DOHH2 (cell line): ENCODE results near the gene NKAIN2.

Experiments
- H3F3A ChIP-seq: fragments of 200-600 bp; sonication (generic), shearing (Covaris generic); 2 replicates; pipeline ENCODE4 v1.6.0; 2016; ENCODE audit warnings: antibody characterized with exemption, mild to moderate bottlenecking; ENCODE audit not compliant: control insufficient read depth, insufficient read depth
- H3K27ac ChIP-seq: fragments of 200-600 bp; sonication (generic); 2 replicates; pipeline ENCODE4 v1.5.1; 2014; ENCODE audit warnings: low read depth, mild to moderate bottlenecking, low read length, moderate library complexity
- H3K27me3 ChIP-seq: fragments of 200-600 bp; sonication (generic); 2 replicates; pipeline ENCODE4 v1.6.1; 2014; ENCODE audit warnings: mild to moderate bottlenecking, low read length, mixed read lengths; ENCODE audit not compliant: control insufficient read depth
- H3K36me3 ChIP-seq: fragments of 200-600 bp; sonication (generic); 2 replicates; pipeline ENCODE4 v1.6.1; 2014; ENCODE audit warnings: mild to moderate bottlenecking, low read length, moderate library complexity, mixed read lengths; ENCODE audit not compliant: control insufficient read depth
- H3K4me1 ChIP-seq: fragments of 200-600 bp; sonication (generic); 2 replicates; pipeline ENCODE4 v1.6.1; 2014; ENCODE audit warnings: mild to moderate bottlenecking, low read length, mixed read lengths; ENCODE audit not compliant: control insufficient read depth
- H3K4me2 ChIP-seq: fragments of 200-600 bp; sonication (generic); 2 replicates; pipeline ENCODE4 v1.6.0; 2014; ENCODE audit warnings: mild to moderate bottlenecking, low read length, moderate library complexity
- H3K4me3 ChIP-seq: fragments of 200-600 bp; sonication (generic); 2 replicates; pipeline ENCODE4 v1.5.1; 2014; ENCODE audit warnings: mild to moderate bottlenecking, low read length, mixed read lengths
- H3K79me2 ChIP-seq: fragments of 200-600 bp; sonication (generic); 2 replicates; pipeline ENCODE4 v1.6.1; 2014; ENCODE audit warnings: mild to moderate bottlenecking, low read length, mixed read lengths; ENCODE audit not compliant: control insufficient read depth
- H3K9me2 ChIP-seq: fragments of 200-600 bp; sonication (generic); replicated peaks from 2 replicates; pipeline ENCODE4 v1.6.1; 2014; ENCODE audit warnings: mild to moderate bottlenecking, low read length, mixed read lengths; ENCODE audit not compliant: control insufficient read depth
- H3K9me3 ChIP-seq: fragments of 200-600 bp; sonication (generic); 2 replicates; pipeline ENCODE4 v1.6.1; 2014; ENCODE audit warnings: antibody characterized with exemption, low read length, mixed read lengths; ENCODE audit not compliant: control insufficient read depth, insufficient read depth
- H4K20me1 ChIP-seq: fragments of 200-600 bp; sonication (generic); 2 replicates; pipeline ENCODE4 v1.6.0; 2014; ENCODE audit warnings: low read depth, mild to moderate bottlenecking, antibody characterized with exemption, low read length, moderate library complexity; ENCODE audit not compliant: control insufficient read depth, insufficient read depth
- EZH2phosphoT487 ChIP-seq: fragments of 200-600 bp; sonication (generic); IDR thresholded peaks from 2 replicates; pipeline ENCODE4 v1.6.1; 2017; ENCODE audit warnings: borderline replicate concordance, mild to moderate bottlenecking, antibody characterized with exemption, low read length, moderate library complexity, mixed read lengths
- TF ChIP-seq, protein P1 (sequence below): fragments of 200-600 bp; sonication (generic); IDR thresholded peaks from one replicate; pipeline ENCODE4 v1.5.1; 2014; ENCODE audit warnings: antibody characterized with exemption, mild to moderate bottlenecking, low read depth, low read length; ENCODE audit not compliant: poor library complexity, severe bottlenecking

NKAIN2 gene

DNA sequence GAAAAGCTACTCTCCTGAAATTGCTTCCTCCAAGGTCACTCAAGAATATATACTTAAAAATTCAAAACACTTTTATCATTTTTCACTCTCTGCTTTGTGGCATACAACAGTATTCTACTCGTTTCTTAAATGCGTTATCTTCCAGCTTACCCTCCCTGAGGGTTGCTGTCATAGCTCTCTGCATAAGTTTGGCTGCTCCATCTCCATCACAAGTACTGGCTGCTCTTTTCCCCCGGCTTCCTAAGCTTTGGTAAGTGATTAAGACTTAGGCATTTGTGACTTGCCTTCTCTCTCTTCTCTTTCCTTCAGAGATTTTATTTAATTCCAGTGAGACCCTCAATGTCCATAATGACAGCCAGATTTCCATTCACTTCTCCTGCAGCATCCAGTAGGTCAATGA, 128.3 kb downstream of the NKAIN2 start:
- Histone ChIP-seq H3K27ac (no peak overlapping the region), H3K9me2 (no peaks in the 10 kb centered on the region), H3K9me3 (no peaks in the 10 kb centered on the region), H3K79me2 (no peaks in the 10 kb centered on the region), H4K20me1 (no peaks in the 10 kb centered on the region), H3K4me1 (no peaks in the 10 kb centered on the region), H3K4me3 (no peak overlapping the region), H3F3A (no peaks in the 10 kb centered on the region), H3K36me3 (no peaks in the 10 kb centered on the region), H3K27me3 (no peaks in the 10 kb centered on the region), H3K4me2 (no peak overlapping the region)
- no peak for TF ChIP-seq EZH2phosphoT487
- TF ChIP-seq, protein P1, sequence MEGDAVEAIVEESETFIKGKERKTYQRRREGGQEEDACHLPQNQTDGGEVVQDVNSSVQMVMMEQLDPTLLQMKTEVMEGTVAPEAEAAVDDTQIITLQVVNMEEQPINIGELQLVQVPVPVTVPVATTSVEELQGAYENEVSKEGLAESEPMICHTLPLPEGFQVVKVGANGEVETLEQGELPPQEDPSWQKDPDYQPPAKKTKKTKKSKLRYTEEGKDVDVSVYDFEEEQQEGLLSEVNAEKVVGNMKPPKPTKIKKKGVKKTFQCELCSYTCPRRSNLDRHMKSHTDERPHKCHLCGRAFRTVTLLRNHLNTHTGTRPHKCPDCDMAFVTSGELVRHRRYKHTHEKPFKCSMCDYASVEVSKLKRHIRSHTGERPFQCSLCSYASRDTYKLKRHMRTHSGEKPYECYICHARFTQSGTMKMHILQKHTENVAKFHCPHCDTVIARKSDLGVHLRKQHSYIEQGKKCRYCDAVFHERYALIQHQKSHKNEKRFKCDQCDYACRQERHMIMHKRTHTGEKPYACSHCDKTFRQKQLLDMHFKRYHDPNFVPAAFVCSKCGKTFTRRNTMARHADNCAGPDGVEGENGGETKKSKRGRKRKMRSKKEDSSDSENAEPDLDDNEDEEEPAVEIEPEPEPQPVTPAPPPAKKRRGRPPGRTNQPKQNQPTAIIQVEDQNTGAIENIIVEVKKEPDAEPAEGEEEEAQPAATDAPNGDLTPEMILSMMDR: no peak

DNA sequence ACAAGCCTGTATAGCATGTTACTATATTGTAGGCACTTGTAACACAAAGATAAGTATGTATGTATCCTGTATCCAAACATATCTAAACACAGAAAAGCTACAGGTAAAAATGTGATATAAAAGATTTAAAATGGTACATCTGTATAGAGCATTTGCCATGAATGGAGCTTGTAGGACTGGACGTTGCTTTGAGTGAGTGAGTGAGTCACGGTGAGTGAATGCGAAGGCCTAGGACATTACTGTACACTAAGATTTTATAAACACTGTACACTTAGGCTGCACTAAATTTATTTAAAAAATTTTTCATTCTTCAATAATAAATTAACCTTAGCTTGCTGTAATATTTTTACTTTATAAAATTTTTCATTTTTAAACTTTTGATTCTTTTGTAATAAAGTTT, 136.9 kb downstream of the NKAIN2 start:
- Histone ChIP-seq H3K27me3 (no peaks in the 10 kb centered on the region), H3K4me3 (no peak overlapping the region), H3K4me1 (no peaks in the 10 kb centered on the region)

DNA sequence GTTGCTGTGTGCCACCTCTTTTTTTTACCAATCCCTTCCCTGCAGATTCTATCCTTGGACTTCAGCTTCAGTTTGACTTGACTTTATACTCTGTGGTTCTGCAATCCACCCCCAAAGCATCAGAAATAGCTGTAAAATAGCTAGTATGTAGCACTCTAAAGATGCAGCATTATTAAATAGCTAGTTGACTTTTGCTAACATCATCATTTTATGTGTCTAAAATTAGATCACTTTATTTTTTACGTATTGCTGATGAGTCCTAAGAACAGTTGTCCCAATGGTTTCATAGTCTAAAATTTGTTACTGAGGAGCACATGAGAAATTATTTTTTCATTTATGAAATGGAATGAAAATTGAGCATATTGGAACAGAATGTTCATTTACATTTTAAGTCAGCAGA, 138.2 kb downstream of the NKAIN2 start:
- H3K4me1 ChIP-seq: no peaks in the 10 kb centered on the region
- H3K27ac ChIP-seq: no peak overlapping the region
- no peaks in the 10 kb centered on the region for H3K27me3 ChIP-seq
- no peaks in the 10 kb centered on the region for H3K36me3 ChIP-seq
- H3K9me3 ChIP-seq: no peaks in the 10 kb centered on the region
- H3K4me3 ChIP-seq: no peak overlapping the region
- no peaks in the 10 kb centered on the region for H3F3A ChIP-seq
- no peaks in the 10 kb centered on the region for H3K79me2 ChIP-seq
- TF ChIP-seq, protein P1: no peak
- no peak for TF ChIP-seq EZH2phosphoT487
- H4K20me1 ChIP-seq: no peaks in the 10 kb centered on the region
- no peak overlapping the region for H3K4me2 ChIP-seq
- no peaks in the 10 kb centered on the region for H3K9me2 ChIP-seq

More for the DNA sequence above, 136.9 kb downstream of the NKAIN2 start:
- no peaks in the 10 kb centered on the region for H4K20me1 ChIP-seq
- H3K9me3 ChIP-seq: no peaks in the 10 kb centered on the region
- H3K4me2 ChIP-seq: no peak overlapping the region
- TF ChIP-seq, protein P1: no peak
- TF ChIP-seq EZH2phosphoT487: no peak
- no peaks in the 10 kb centered on the region for H3F3A ChIP-seq
- no peaks in the 10 kb centered on the region for H3K79me2 ChIP-seq
- H3K36me3 ChIP-seq: no peaks in the 10 kb centered on the region
- H3K27ac ChIP-seq: no peak overlapping the region
- no peaks in the 10 kb centered on the region for H3K9me2 ChIP-seq

DNA sequence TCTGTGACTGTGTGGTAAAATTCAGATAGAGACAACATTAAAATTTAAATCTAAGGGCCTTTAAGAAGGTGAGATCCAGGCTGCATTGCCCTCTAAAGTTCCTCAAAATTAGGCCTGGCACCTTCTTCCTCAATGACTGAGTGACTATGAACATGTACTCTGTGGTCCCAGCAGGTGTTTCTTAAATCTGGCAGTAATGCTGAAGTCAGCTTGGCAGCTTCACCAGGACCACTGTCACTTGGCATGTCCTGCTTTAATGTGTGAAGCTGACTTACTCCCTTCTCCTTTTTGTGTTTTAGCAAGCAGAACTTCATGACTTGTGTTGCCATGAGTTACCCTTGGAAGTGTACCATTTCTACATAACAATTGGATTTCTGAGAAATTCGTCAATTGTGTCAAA, 141.7 kb downstream of the NKAIN2 start:
- Histone ChIP-seq H3K4me1 (no peaks in the 10 kb centered on the region), H3K9me2 (no peaks in the 10 kb centered on the region), H3K9me3 (no peaks in the 10 kb centered on the region), H3K36me3 (no peaks in the 10 kb centered on the region), H3K27ac (no peak overlapping the region), H4K20me1 (no peaks in the 10 kb centered on the region), H3K79me2 (no peaks in the 10 kb centered on the region), H3K27me3 (no peaks in the 10 kb centered on the region), H3F3A (no peaks in the 10 kb centered on the region), H3K4me3 (no peak overlapping the region), H3K4me2 (no peak overlapping the region)
- TF ChIP-seq EZH2phosphoT487: no peak
- TF ChIP-seq, protein P1: no peak
